ENCODE data around the gene NEURL1B.
"Not testable (repeated sequence)": the region's sequence is repeated elsewhere in the genome, so short reads cannot be mapped to it uniquely, and the experiment has no call there.

NEURL1B gene

DNA sequence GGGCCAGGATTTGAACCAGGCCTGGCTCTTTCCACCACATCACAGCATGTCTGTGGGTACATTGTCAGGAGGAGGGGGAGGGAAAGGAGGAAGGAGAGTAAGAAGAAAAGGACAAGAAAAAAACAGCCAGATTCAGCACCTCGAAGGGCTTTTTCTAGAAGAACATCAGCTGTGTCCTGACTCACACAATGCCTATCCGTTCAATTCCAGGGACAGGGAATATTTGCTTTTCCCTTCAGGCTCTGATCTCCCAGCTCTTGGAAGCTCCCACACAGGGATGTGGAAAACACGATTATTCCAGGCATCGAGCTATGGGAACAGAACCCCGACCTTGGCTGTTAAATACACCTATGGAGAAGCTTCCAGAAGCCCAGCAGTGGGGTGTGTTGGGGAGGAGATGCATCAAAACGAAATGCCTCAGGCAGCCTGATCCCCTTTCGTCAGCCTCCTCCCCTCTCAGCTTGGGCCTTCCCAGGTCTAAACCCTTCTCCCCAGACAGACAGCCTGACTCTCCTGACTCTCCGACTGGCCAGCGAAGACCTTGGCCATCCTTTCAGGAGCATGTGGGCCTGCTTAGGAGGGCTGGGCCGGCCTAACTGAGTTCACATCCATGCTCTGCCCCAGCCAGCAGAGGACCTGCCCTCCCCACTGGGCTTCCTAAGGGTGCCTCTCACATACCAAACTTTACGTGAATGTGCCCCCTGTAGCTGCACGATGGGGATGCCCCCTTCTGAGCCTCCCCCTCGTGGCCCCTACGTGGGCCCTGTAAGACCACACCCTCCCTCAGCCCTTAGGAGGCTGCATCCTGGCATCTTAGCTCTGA is 54.4 kb downstream of the NEURL1B start:
- DNase-seq (ENCODE audit: low read depth) = no peak

DNA sequence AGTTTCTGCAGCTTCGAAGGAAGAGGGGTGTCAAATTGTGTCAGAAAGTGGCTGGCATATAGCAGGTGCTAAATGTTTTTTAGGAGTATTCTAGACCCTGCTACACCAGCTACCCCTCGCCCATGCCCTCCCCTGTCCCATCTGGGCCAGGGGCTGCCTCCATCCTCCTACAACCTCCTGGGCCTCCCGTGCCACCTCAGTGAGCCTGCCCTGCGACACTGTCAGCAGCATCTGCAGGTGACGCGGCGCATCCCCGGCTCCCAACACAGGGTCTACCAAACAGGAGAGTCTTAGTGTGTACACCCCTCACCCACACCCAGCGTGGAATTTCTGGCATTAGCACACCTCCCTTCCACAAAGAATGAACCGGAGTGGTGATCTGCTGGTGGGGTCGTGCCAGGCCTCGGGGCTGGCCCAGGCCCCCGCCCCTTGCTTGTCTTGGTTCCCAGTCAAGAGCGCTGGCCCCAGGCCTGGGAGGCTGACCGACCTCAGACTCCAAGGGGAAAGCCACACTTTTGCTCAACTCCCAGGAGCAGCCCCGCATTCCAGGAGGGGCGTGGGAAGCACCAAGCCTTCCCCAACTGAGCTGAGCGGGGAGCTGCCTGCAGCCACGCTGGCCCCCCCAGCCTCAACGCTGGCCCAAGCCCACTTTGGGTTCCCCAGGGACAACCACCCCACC is 55.2 kb downstream of the NEURL1B start:
- no peak for DNase-seq (ENCODE audit: low read depth)

DNA sequence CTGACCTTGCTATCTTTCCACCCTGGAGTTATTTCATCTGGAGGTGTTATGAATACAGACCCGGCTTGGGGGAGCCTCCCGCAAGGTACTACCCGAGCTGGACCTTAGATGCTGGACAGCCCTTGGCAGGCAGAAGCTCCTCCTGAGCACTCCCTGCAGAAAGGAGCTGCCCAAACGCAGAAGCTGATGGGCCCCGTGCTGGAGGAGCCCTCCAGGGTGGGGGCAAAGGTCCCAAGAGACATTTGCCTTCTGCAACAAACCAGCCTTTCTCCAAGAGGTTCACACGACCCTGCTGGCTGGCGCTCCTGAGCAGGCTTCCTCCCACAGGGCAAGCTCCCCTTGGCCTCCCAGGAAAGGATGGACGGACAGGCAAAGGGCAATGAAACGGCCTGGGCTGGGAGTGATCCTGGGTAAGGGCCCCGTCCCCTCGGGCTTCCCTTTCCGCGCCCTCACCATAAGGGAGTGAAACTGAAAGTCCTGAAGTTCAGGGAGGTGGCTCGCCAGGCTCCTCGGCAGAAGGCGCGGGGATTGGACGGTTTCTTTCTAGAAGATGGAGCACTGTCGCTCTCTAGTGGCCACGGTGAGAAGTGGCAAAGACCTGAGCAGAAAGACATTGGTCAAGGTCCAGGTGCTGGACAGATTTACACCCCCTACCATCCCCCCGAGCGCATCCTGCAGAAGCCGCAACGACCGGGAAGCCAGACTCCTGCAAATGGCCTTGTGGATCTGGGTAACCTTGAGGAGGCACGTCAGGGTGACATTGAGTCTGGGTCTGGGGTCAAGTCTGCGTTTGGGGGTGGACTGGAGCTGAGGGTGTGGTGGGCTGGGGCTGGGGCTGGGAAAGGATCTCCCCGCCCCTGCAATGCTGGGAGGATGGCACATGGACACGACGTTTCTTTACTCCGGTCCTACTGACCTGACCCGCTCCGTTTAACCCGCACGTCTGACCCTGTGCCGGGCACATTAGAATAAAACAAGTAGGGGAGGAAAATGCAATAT is 56.4 kb downstream of the NEURL1B start:
- DNase-seq (ENCODE audit: low read depth) = peak; percentile 69

DNA sequence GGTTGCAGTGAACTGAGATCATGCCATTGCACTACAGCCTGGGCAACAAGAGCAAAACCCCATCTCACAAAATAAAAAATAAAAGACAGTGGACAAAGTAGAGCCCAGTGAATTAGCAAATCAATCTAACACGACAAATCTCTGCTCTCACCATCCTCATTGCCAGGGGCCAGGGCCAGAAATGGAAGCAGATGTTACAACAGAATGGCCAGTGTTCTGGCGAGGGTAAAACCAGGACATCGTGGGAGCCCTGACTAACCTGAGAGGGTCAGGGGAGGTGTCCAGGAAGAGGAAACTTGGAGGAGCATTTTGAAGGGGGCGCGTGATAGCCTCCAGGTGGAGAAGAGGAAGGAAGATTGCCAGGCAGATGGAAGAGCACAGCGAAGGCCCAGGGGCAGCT is 58.4 kb downstream of the NEURL1B start:
- DNase-seq (ENCODE audit: low read depth) = no peak

DNA sequence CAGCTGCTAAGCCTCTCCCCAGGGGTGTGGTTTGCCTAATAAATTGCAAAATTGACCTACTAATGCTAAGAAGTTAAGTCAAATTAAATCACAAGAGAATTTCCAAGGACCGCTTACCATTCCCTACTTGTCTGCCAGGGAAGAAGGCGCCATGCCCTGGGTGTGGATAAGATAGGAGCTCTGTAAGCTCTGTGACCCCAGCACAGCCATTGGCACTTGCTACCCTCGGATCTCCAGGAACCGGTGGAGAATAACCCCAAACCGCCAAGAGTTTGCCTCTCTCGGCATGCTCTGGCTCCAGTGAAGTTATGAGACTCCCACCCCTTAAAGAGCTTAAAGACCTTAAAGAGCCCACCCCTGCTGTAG is 58.9 kb downstream of the NEURL1B start:
- no peak for DNase-seq (ENCODE audit: low read depth)

DNA sequence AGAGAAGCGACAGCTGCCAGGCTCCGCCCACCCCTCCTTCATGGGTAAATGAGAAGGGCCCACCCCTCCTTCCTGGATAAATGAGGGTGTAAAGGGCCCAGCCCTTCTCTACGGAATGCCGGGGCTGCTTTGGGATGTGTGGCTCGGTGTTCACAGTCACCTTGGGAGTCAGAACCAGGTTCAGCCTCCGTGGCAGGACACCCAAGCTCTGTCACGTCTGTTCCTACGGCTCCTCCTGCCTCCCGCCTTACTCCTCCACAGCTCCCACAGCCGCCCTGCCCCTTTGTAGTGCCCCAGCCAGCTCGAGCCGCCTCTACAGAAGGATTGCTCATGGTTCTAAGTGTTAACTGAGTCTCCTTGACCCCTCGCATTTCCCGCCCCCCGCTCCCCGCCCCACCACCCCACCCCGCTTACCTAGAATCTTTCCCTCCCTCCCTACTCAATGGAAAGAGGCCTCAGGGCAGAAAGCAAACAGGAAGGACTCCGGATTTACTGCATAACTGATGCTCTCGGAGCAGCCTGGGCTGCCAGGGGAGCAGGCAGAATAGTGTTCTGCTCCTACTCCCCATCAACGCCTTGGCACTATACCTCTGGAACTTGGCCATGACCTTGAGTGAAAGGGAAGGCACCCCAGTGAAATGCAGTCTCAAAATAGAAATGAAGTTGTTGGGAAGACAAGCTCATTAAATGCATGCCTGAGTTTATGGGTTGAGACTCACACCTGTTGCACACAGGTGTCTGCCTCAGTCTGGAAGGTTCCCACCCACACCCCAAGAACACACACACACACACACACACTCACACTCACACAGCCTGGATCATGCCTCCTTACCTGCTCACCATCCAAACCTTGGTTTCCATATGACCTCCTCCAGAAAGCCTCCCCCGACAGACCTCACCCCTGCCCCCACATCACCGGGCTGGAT is 59.6 kb downstream of the NEURL1B start:
- DNase-seq (ENCODE audit: low read depth) = no peak

DNA sequence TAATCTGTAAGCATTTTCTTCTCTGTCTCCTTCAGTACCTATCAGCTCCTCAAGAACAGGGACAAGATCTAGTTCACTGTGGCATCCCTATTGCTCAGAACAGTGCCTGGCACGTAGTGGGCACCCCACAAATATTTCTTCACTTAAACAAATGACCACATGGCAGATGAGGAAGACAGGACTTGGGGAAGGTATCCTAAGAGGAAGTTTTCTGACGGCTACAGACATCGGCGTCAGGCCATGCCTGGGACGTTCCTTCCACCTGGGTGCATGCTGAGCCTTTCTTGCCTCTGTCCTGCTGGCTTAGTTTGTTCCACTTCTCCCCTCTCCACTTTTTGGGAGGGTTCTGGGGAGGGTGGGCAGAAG is 60.2 kb downstream of the NEURL1B start:
- DNase-seq (ENCODE audit: low read depth) = no peak

DNA sequence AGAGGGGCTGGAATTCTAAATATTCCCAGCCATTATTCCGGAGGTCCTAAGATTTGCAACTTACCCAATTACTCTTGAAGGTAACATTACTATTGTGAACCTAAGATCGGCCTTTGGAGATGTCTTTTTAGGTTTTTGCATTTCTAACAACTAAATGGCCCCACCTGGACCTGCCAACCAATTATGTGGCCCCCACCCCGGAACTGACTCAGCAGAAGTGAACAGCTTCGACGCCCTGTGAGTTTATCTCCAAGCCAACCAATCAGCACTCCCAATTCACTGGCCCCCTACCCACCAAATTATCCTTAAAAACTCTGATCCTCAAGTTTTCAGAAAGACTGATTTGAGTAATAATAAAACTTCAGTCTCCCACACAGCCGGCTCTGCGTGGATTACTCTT is 62.9 kb downstream of the NEURL1B start:
- DNase-seq (ENCODE audit: low read depth) = no peak

DNA sequence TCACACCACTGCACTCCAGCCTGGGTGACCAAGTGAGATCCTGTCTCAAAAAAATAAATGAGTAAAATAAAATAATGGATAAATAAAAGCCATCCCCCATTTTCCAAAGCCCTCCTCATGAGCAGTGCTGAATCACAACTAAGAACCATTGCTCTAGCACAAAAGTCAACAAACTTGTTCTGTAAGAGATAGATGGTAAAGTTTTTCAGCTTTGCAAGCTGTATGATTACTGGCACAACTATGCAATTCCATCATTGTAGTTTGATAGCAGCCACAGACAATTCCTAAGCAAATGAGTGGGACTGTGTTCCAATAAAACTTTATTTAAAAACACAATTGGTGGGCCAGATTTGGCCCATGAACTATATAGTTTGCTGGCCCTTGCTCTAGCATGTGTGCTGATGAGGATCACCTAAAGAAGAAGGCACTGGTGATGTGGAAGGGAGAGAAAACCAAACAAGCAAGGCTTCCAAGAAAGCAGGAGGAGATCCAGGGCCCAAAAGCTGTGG is 64.6 kb downstream of the NEURL1B start:
- DNase-seq (ENCODE audit: low read depth) = no peak

DNA sequence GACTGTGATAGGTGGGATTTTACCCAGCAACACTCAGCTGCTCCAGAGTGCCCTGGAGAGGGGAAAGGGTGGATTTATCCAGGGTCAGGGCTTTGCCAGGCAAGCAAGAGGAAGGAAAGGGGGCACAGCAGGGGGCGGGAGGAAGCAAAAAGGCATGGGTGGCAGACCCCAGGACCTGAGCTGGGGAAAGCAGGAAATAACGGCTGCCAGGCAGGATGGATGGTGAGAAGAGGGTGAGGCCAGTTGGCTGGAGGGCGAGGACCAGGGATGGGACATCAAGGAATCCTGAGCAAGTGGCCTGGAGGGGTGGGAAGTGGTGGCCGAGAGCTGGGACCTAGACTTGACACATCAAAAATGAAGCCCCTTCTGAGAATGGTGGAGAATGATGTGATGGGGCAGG is 65.7 kb downstream of the NEURL1B start:
- no peak for DNase-seq (ENCODE audit: low read depth)

DNA sequence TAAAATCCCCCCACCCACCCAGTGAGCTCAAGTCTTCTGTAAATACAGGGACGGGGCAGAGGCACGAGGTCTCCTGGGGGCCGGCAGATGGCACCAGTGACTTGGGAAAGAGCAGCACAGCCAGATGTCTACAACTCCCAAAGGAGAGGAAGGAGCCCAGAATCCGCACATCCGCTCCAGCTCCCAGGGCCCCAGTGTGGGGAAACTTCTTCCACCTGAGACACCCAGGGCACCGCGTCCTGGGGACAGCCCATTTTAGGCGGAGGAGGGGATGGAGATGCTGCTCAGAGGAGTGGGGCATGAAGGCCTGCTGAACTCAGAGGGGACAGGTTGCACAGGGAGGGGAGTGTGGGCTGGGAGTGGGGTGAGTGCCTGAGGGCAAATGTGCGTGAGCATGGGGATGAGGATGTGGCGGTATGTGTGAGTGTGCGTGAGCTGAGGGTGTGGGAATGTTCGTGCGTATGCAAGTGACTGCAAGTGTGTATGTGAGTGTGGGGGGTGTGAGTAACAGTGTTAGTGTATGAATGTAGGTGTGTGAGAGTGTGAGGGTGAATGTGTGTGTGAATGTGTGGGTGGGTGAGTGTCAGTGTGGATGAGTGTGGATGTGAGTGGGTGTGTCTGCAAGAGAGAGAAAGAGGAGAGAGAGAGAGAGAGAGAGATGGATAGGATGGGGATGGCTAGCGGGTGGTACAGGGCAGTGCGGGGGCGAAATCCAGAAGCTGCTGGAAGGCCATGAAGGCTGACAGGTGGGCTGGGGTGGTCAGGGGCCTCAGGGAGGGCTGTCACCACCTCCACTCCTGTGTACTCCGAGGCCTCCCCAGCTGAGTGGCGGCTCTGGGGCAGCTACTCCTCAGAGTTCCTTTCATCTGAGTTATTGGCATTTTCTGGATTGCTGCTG is 66.5 kb downstream of the NEURL1B start:
- DNase-seq (ENCODE audit: low read depth) = no peak

DNA sequence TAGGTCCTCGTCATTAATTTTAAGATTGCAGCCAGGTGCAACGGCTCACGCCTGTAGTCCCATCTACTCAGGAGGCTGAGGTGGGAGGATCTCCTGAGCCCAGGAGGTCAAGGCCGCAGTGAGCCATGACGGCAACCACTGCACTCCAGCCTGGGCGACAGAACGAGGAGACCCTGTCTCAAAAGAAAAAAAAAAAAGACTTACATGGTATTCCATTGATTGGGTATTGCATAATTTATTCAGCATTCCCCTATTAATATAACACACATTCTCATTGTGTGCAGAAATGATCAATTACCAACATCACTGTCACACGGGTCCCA is 67.1 kb downstream of the NEURL1B start:
- no peak for DNase-seq (ENCODE audit: low read depth)

DNA sequence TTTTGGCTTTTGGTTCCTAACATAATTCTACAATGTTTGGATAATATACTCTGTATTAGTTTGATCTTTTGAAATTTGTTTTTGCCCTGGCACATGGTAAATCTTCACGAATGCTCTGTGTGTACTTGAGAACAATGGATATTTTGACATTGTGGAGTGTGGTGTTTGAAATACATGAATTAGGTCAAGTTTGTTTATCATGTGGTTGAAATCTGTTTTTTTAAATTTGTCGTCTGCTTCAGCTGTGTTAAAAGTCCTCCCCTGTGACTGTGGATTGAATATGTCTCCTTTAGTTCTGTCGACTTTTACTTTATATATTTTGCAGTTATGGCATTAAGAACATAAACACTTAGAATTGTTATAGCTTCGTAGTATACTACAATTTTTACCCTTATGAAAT is 69.6 kb downstream of the NEURL1B start:
- no peak for DNase-seq (ENCODE audit: low read depth)

DNA sequence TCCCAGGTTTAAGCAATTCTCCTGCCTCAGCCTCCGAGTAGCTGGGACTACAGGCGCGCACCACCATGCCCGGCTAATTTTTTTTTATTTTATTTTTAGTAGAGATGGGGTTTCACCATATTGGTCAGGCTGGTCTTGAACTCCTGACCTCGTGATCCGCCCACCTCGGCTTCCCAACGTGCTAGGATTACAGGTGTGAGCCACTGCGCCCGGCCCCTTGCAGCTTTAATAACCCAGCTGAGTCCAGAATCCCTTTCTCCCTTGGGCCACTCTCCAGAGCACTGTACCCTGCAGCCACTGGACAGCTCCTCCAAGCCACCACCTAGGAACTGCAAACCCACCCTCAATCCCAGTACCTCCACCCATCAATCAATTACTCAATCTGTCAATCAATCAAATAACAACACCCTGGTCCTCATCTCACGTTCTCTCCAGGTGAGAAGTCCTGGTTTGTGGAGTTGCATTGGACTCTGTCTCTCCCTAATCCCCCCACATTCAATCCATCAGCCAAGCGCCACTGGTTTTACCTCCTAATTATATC is 70.3 kb downstream of the NEURL1B start:
- DNase-seq (ENCODE audit: low read depth) = not testable (repeated sequence)

DNA sequence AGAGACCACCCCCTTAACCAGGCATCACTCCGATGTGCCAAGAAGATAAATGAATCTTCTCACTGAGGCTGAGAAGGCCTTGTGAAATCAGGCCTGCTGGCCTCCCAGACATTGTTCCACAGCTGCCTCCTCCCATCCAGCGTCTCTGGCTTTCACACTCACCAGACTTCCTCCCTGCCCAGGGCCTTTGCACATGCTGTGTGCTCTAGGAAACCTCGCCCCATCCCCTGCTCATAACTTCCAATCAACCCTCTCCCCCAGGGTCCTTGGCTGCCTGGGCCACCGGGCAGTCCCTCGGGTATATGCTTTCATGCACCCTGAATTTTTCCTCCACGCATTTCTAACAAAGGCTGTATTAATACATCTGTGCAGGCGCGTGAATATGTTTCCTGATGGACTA is 71.5 kb downstream of the NEURL1B start:
- no peak for DNase-seq (ENCODE audit: low read depth)

DNA sequence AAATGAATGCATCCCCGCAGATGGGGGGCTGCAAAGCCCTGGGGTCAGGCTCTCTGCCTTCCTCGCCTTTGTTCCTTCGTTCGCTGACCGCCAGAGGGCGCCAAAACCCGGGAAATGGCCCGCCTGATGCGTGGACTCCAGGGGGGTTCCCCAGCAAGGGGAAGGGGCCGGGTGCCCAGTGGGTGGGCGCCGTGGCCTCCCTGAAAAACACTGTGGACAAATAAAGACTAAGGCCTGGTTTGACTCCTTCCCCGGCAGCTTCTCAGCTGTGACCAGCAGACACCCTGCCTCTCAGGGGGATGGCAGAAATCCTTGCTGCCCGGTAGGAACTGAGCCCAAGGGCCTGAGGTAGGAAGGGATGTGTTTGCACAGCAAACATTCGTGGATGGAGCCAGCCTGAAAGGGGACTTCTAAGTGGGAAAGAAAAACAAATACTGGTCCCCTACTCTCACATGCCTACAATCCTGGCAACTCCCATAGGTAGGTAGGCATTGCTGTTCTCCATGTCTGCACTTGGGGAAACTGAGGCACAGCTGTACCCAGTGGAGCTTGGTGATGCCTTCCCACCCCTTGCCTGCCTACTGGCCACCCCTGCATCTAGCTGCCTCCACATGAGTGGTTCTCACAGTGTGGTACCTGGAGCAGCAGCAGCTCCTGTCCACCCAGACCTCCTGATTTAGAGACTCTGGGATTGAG is 72.2 kb downstream of the NEURL1B start:
- peak; percentile 64 for DNase-seq (ENCODE audit: low read depth)

DNA sequence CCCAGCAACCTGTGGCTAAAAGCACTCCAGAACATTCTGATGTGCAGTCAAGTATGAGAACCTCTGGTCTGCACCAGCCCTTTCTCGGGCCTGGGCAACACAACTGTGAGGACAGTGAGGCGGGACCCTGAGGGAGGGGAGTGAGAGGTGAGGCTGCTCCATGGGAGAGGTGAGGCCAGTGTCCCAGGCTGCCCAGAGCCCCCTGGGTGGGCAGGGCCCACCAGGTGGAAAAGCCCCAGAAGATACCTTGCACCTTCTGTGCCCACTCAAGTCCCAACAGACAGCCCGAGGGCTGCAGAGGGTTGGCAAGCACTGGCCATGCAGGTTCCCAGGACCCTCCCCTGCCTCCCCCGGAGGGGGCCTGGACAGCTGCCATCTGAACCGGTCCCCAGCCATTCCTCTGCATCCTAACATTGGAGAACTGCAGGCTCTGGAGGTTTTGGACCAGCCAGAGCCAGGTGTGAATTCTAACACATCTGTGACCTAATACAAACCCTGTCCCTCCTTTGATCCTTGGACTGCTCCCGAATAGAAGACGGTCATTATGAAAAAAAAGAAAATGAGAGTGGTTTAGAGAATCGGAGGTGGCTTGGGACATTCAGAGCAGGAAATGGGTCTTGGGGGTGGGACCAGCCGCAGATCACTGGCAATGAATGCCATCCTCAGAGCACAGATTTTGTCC is 72.9 kb downstream of the NEURL1B start:
- DNase-seq (ENCODE audit: low read depth) = no peak

DNA sequence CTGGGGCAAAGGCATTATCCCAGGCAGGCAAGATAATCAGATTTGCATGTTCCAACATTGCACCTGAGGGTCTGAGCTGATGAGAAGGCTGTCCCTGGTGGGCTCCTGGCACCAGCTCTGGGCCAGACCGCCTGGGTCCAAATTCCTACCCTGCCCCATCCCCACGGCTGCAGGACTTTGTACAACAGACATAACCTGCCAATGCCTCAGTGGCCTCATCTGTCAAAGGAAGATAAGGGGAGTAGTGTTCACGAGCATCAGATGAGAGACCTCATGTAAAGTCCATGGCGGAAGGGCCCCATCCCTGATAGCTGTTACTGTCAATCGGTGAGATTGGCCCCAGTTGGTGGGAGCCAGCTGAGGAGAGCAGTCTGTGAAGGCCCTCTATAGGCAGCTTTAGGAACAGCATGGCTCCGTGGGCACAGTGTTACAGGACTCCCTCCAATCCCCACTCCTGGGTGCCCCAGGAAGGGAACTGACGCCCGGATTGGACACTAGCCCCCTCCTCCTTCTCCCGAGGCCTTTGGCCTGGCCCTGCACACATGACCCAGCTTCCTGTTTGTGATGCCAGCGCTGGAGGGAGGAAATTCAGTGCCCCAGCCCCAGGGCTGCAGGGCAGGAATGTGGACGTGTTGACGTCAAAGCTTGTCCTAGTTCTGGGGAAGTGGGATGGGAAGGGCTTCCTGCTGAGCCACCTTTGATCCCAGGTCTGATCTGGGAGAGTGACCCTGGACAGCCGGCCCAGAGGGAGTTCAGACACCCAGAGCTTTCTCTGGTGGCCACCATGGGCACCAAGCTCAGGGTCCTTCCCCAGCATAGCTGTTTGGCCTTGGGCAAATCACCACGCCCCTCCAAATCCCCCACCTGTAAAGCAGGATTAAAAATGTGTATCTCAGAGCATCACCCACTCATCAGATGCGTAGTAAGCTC is 73.7 kb downstream of the NEURL1B start:
- no peak for DNase-seq (ENCODE audit: low read depth)
